HEK293 (cell line): Measurements from ENCODE around the gene ZBTB5.

Experiments used
- CTCF ChIP-seq: fragments of 450-650 bp; formaldehyde crosslinking; IDR thresholded peaks from 2 replicates; pipeline ENCODE4 v1.5.1; 2016; ENCODE audit warnings: missing biosample characterization, missing genetic modification characterization
- GLI4 ChIP-seq: fragments of 450-650 bp; formaldehyde crosslinking; IDR thresholded peaks from 2 replicates; pipeline ENCODE4 v1.5.1; 2016; ENCODE audit warnings: missing biosample characterization, missing genetic modification characterization

GRCh38 chr9:37495571-37495970 is 30.3 kb upstream of the ZBTB5 start:
- no peak for TF ChIP-seq CTCF (tag by site-specific recombination)
- no peak for TF ChIP-seq GLI4 (tag by site-specific recombination)
